GM10266 (cell line): ENCODE results near the gene PLCB2.

Experiments
- DNase-seq: peaks from one replicate; pipeline ENCODE4 v3.0.0; 2012; ENCODE audit errors: extremely low spot score
- TF ChIP-seq, protein P1 (sequence below): IDR thresholded peaks from 2 replicates; pipeline ENCODE4 v1.5.1; 2012; ENCODE audit warnings: mild to moderate bottlenecking, low read depth; ENCODE audit not compliant: control insufficient read depth, insufficient read depth; ENCODE audit errors: missing control alignments

Gene PLCB2

DNA sequence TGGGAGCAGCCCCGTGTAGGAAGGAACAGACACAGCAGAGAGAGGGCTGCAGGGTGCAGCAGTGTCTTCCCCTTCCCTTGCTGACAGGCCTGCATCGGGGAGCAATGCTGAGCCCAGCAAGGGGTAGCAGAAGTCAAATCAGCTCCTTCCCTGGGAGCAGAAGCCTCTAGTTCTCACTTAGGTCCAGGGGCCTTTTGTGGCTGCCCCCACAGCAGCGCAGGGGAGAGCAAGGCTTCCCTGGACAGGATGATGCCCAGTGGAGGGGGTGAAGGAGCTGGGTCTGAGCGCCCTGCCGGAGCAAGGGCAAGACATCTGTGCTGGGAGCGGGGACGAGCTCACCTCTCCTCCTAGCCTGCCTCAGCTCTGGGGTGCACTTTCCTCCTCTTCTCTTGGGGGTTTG lies 827 bp downstream of the PLCB2 start:
- TF ChIP-seq, protein P1, sequence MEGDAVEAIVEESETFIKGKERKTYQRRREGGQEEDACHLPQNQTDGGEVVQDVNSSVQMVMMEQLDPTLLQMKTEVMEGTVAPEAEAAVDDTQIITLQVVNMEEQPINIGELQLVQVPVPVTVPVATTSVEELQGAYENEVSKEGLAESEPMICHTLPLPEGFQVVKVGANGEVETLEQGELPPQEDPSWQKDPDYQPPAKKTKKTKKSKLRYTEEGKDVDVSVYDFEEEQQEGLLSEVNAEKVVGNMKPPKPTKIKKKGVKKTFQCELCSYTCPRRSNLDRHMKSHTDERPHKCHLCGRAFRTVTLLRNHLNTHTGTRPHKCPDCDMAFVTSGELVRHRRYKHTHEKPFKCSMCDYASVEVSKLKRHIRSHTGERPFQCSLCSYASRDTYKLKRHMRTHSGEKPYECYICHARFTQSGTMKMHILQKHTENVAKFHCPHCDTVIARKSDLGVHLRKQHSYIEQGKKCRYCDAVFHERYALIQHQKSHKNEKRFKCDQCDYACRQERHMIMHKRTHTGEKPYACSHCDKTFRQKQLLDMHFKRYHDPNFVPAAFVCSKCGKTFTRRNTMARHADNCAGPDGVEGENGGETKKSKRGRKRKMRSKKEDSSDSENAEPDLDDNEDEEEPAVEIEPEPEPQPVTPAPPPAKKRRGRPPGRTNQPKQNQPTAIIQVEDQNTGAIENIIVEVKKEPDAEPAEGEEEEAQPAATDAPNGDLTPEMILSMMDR, result no peak
- no peak for DNase-seq

DNA sequence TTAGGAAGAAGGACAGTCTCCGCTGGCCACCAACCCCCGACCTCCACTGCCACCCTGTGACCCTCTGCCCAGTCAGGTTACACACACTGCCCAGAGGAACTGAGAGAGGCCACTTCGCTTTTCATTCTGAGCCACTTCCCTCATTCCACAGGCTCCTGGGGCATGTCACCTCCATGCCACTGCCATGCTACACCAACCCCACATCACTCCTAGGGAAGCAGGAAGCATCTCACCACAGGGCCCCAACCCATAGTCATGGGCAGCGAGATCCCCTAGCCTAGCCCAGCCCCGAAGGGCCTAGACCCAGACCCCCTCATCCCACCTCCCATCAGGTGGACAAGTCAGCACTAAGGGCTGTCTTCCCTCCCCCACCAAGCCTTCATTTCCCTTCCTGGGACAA lies 1.4 kb downstream of the PLCB2 start:
- no peak for DNase-seq

DNA sequence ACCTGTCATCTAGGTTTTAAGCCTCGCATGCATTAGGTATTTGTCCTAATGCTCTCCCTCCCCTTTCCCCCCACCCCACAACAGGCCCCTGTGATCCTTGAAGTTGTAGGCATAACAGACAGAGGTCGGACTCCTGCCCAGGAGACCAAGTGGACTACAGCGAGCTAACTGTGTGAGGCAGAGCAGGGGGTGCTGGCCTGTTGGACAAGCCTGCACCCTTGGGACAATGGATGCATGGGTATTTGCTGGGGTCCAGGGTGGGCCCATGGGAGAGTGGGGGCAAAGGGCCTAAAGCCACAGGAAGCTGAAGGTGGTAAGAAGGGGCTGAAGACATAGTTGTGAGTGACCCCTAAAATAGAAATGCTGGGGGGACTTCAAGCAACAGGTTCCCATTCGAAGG lies 2.5 kb downstream of the PLCB2 start:
- TF ChIP-seq, protein P1, result no peak
- no peak for DNase-seq

More for the DNA sequence above, 1.4 kb downstream of the PLCB2 start:
- TF ChIP-seq, protein P1, result no peak

DNA sequence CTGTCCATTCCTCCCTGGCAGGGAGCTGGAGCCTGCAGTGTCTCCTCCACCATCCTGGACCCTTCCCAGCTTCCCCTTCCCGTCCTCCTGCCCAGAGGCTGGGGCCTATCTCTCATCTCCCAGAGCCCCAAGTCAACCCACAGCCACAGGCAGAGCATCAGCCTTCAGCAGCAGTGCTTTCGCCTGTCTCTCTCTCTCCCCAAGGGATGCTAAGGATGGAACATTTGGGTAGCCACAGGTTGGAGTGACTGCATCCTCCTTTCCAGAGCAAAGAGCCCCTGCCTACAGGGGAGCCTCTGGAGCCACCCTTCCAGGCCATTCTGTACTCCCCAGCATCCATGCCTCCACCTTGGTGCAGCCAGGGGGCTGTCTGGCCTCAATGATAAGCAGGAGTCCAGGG lies 4.2 kb downstream of the PLCB2 start:
- DNase-seq, result no peak
- TF ChIP-seq, protein P1, result no peak

DNA sequence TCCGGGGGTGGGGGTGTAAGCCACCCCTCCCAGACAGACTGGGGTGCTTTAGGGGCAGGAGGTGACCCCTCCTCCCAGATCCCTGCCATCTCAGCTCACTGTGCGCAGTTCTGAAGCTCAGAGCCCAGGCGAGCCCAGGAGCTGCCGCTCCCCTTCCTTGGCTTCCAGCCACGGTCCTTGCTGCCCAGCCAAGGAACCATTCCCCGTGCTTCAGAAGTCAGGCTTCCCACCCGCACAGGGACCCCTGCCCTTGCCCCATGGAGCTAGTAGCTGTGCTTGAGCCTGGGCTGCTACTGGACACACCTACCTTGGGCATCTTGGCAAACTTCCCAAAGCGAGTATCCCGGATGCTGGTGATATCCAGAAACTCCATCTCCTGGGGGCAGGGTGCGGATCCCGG lies 4.8 kb downstream of the PLCB2 start:
- TF ChIP-seq, protein P1, result no peak
- no peak for DNase-seq

DNA sequence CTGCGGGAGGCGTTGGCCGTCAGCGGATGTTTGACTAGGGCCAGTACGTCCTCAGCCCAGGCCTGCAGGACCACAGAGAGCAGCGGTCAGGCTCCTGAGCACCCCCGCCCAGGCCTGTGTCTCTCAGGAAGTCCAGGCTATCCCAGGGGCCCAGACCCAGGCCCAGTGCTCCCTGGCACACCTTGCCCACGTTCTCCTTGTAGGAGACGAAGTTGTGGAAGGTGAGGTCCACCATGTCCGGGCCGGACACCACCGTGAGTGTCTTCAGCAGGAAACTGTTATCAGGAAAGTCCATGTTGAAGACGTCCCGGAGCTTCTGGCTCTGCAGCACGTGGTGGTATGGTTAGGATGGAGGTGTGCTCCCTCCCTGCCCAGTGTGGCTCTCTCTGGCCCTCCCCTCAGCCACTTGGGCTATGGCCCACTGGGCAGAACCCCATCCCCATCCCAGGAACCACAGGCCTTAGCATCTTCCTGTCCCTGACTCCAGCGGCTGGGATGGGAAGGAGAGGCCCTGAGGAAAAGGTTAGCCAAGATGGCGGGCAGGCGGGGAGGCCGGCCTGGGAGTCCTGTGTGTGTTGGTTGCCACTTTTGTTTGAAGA lies 5.3 kb downstream of the PLCB2 start:
- DNase-seq, result no peak
- TF ChIP-seq, protein P1, result no peak

DNA sequence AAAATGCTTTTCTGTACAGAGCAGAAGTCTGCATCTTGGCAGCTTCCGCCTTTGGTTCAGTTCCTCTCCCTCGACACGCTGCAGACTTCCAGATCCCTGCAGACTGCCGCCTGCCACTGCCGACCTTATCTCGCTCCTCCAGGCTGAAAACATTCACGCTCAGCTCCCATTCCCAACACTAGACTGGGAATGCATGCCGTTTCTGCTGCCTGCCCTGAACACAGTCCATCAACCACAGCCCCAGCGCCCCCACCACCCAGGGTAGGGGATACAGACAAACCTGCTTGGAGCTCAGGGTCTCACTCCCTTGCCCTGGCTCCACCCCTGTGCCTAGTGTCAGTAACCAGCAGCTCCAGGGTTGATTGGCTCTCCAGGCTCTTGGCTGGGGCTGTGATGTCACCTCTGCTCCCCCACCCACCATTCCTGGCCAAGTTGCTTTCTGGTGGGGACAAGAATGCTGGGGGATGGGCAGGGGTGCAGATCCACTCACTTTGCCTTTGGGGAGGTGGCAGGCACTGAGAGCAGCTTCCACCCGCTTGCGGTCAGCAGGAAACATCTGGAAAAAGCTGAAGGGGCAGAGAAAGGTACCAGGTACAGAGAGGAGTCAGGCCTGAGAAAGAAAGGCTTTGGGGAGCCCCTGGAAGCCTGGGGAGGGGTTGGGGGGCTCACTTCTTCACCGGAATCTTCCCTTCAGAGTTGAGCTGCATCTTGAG lies 6.1 kb downstream of the PLCB2 start:
- DNase-seq, result no peak
- TF ChIP-seq, protein P1, result no peak
